ENCODE data around the gene NEAT1.

DNA sequence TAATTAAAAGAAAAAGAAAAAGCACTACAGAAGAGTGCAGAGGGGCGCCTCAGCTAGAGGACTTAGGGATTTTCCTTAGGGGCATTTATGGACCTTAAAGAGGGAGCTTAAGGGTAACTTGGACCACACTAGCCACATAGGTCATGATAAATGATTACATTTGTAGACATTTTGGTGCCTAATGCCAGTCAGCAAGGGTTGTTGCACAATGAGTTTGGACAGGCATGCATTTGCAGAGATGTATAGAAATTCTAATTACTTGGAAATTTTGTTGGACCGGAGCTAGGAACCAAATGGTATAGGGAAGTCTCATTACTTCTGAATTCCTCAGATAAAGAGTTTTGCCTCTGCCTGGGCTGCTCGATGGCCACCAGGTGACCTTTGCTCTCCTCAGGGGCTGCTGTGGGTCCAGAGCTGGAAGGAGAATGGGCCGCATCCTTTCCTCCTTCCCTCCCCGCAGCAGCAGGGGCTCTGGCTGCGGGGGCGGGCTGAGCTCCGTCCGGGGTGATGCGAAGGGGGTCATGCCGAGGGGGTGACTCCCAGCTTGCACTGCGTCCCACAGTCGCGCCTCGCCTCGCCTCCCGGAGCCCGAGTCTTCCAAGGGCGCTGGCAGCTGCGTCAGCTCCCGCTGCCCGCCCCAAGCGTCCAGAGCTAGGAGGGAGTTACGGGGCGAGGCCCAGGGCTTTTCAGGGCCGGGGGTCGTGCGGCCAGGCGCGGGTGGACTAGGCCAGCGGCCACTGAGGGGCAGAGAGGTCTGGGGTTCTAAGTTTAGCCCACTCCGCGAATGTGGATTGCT, 56.0 kb downstream of the NEAT1 start:
- TF ChIP-seq, protein P1, sequence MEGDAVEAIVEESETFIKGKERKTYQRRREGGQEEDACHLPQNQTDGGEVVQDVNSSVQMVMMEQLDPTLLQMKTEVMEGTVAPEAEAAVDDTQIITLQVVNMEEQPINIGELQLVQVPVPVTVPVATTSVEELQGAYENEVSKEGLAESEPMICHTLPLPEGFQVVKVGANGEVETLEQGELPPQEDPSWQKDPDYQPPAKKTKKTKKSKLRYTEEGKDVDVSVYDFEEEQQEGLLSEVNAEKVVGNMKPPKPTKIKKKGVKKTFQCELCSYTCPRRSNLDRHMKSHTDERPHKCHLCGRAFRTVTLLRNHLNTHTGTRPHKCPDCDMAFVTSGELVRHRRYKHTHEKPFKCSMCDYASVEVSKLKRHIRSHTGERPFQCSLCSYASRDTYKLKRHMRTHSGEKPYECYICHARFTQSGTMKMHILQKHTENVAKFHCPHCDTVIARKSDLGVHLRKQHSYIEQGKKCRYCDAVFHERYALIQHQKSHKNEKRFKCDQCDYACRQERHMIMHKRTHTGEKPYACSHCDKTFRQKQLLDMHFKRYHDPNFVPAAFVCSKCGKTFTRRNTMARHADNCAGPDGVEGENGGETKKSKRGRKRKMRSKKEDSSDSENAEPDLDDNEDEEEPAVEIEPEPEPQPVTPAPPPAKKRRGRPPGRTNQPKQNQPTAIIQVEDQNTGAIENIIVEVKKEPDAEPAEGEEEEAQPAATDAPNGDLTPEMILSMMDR (conservative IDR thresholded peaks at IDR 0.05; ENCODE audit: low read depth in 2 of 2) = 0 out of 4 replicates have a peak, but pooled peaks of 1 of the 2 experiments have one; percentile 12
- TF ChIP-seq ZNF331 (CRISPR knock-in tag; IDR thresholded peaks at IDR 0.05; ENCODE audit: low read depth) = no peak
- TF ChIP-seq EZH2phosphoT487 (IDR thresholded peaks at IDR 0.05; ENCODE audit: unreplicated experiment) = no peak
- TF ChIP-seq POLR2AphosphoS5 (IDR thresholded peaks at IDR 0.05; ENCODE audit: low read depth) = no peak
- no peak for TF ChIP-seq JUNB (IDR thresholded peaks at IDR 0.05; ENCODE audit: unreplicated experiment)
- TF ChIP-seq EZH2 (IDR thresholded peaks at IDR 0.05; ENCODE audit: low read depth, unreplicated experiment) = no peak
- TF ChIP-seq, protein P2, sequence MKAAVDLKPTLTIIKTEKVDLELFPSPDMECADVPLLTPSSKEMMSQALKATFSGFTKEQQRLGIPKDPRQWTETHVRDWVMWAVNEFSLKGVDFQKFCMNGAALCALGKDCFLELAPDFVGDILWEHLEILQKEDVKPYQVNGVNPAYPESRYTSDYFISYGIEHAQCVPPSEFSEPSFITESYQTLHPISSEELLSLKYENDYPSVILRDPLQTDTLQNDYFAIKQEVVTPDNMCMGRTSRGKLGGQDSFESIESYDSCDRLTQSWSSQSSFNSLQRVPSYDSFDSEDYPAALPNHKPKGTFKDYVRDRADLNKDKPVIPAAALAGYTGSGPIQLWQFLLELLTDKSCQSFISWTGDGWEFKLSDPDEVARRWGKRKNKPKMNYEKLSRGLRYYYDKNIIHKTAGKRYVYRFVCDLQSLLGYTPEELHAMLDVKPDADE (IDR thresholded peaks at IDR 0.05) = no peak
- TF ChIP-seq, protein P3, sequence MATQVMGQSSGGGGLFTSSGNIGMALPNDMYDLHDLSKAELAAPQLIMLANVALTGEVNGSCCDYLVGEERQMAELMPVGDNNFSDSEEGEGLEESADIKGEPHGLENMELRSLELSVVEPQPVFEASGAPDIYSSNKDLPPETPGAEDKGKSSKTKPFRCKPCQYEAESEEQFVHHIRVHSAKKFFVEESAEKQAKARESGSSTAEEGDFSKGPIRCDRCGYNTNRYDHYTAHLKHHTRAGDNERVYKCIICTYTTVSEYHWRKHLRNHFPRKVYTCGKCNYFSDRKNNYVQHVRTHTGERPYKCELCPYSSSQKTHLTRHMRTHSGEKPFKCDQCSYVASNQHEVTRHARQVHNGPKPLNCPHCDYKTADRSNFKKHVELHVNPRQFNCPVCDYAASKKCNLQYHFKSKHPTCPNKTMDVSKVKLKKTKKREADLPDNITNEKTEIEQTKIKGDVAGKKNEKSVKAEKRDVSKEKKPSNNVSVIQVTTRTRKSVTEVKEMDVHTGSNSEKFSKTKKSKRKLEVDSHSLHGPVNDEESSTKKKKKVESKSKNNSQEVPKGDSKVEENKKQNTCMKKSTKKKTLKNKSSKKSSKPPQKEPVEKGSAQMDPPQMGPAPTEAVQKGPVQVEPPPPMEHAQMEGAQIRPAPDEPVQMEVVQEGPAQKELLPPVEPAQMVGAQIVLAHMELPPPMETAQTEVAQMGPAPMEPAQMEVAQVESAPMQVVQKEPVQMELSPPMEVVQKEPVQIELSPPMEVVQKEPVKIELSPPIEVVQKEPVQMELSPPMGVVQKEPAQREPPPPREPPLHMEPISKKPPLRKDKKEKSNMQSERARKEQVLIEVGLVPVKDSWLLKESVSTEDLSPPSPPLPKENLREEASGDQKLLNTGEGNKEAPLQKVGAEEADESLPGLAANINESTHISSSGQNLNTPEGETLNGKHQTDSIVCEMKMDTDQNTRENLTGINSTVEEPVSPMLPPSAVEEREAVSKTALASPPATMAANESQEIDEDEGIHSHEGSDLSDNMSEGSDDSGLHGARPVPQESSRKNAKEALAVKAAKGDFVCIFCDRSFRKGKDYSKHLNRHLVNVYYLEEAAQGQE (IDR thresholded peaks at IDR 0.05; ENCODE audit: unreplicated experiment) = no peak

Measured in GM23338 (cell line).